T-helper 2 cell treated with Interferon-gamma antibody and Interleukin-4, amounts not matched to agents 5 μg/mL and 100 μg/mL, for 36 hours (primary cell): ENCODE results near the gene FH.

Experiments
- DNase-seq: peaks from one replicate; pipeline ENCODE4 v3.0.0; 2021; ENCODE audit warnings: low spot score
- H3K27ac Mint-ChIP-seq: one replicate; pipeline ENCODE4 v1.8.0; 2021; ENCODE audit warnings: mild to moderate bottlenecking, mixed read lengths
- H3K27me3 Mint-ChIP-seq: one replicate; pipeline ENCODE4 v1.8.0; 2021; ENCODE audit warnings: low read depth, mixed read lengths
- H3K36me3 Mint-ChIP-seq: one replicate; pipeline ENCODE4 v1.8.0; 2021; ENCODE audit warnings: low read depth, mixed read lengths
- H3K4me1 Mint-ChIP-seq: one replicate; pipeline ENCODE4 v1.8.0; 2021; ENCODE audit warnings: low read depth, mixed read lengths
- H3K4me3 Mint-ChIP-seq: one replicate; pipeline ENCODE4 v1.8.0; 2022; ENCODE audit warnings: mild to moderate bottlenecking, moderate library complexity, mixed read lengths
- H3K9me3 Mint-ChIP-seq: one replicate; pipeline ENCODE4 v1.8.0; 2021; ENCODE audit warnings: mixed read lengths

FH gene

DNA sequence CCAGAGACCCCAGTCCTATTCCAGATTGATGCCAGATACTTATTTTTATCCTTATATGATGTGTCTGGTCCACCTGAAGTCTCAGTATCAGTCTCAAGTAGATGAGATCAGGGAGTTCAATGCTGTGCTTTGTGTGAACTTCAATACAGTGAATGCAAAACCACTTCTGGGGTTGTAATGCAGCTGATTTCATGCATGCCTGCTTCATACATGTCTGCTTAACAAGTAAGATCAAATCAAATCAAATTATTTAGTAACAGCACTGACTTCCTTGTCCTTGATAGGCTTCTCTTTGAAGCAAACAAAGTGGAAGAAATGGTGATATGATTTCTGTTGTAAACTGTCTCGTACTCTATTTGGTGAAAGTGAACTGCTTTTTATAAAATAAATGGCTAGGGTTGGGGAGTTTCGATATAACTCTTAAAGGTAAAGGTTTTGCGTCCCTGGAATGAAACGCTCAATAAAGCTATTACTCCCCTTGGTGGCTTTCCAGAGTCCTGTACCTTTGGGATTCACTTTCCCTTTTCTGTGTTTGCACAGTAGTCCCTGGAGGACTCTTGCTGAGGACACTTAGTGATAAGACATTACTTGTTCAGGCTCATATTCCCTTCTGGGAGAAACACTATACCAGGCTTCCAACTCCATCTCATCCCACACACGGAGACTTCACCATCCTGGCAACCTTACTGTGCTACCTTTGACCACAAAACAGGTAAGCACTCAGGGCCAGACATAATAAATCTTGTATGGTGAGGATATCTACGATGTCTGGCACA, 59.3 kb downstream of the FH start:
- Mint-ChIP-seq H3K27me3 (no peaks in the 10 kb centered on the region), H3K4me3 (no peak overlapping the region), H3K27ac (no peak overlapping the region), H3K4me1 (no peaks in the 10 kb centered on the region), H3K36me3 (no peaks in the 10 kb centered on the region), H3K9me3 (no peaks in the 10 kb centered on the region)
- DNase-seq, result no peak

DNA sequence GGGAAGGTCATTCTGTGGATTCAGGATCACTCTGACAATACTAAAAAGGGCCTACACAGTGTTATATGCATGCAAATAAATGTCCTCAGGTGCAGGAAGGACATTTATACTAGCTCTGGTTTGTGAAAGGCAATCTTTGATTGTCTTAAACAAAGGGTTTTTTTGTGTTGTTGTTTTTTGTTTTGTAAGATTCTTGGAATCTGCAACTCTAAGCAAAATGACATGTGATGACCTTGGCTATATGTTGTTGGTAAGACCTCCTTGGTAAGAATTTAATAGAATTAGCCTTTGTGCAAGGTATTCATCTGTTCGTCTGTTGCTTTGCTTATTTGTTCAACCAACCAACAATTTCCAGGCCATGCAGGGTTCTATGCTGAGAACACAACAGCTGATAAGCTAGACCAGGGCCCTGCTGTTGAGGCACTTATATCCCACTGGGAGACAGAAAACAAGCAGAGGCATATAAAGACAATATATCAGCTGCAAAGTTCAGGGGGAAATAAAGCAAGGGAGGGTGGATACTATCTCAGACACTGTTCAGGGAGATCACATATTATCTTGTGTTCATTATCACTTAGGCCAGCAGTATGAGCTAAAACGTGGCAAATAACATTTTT, 60.3 kb downstream of the FH start:
- Mint-ChIP-seq H3K27me3 (no peaks in the 10 kb centered on the region), H3K4me3 (no peak overlapping the region), H3K36me3 (no peaks in the 10 kb centered on the region), H3K27ac (no peak overlapping the region), H3K9me3 (no peaks in the 10 kb centered on the region), H3K4me1 (no peaks in the 10 kb centered on the region)
- DNase-seq, result no peak

DNA sequence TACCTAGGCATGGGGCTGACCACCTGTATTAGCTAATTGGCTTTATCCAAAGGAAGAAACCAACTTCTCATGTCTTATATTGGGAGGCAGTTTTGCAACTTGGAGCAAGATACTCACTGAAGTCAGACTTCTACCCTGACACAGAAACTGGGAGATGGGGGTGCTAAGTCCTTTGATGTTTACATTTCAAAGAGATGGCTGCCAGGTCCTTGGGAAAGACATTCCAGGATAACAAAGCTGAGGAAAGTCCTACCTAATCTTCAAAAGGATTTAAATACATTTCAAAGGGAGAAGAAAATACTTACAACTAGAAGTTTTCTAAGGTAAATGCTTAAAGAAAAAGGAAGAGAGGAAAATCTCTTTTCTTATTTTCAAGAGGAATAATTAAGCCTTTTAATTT, 62.1 kb downstream of the FH start:
- Mint-ChIP-seq H3K9me3 (no peaks in the 10 kb centered on the region), H3K4me3 (no peak overlapping the region), H3K4me1 (no peaks in the 10 kb centered on the region), H3K27me3 (no peaks in the 10 kb centered on the region), H3K36me3 (no peaks in the 10 kb centered on the region), H3K27ac (no peak overlapping the region)
- DNase-seq, result no peak

DNA sequence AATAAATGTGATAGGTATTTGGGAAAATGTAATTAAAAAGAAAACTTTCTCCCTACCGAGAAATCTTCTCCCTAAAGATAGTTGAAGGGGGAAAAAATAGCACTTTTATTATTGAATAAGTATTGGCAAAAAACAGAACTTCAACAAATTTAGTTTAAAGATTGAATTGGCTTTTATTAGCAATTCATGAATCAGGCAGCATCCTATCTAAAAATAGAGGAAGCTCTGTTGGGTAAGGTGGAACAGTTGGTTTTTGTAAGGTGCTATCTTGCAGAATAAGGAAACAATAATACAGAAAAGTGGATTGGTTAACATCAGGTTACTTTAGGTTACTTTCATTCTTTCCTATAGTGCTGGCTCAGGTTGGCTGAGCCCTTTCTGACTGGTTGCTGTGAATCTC, 62.8 kb downstream of the FH start:
- no peak overlapping the region for H3K4me3 Mint-ChIP-seq
- H3K9me3 Mint-ChIP-seq, result no peaks in the 10 kb centered on the region
- H3K27me3 Mint-ChIP-seq, result no peaks in the 10 kb centered on the region
- no peak overlapping the region for H3K27ac Mint-ChIP-seq
- no peaks in the 10 kb centered on the region for H3K4me1 Mint-ChIP-seq
- no peak for DNase-seq
- H3K36me3 Mint-ChIP-seq, result no peaks in the 10 kb centered on the region

DNA sequence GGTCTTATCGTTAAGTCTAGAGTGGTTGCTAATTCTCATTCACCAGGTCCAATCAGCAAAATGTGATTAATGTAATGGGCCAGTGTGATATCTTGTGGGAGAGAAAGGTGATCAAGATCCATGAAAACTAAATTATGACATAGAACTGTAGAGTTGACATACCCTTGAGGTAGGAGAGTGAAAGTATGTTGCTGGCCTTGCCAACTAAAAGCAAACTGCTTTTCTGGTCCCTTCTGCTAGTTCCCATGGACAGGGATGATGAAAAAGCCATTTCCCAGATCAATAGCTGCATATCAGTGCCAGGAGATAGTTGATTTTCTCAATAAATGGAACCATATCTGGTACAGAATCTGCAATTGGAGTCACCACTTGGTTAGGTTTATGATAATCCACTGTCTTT, 65.8 kb downstream of the FH start:
- no peaks in the 10 kb centered on the region for H3K36me3 Mint-ChIP-seq
- H3K27ac Mint-ChIP-seq, result no peak overlapping the region
- H3K4me1 Mint-ChIP-seq, result no peaks in the 10 kb centered on the region
- no peak for DNase-seq
- no peaks in the 10 kb centered on the region for H3K9me3 Mint-ChIP-seq
- no peak overlapping the region for H3K4me3 Mint-ChIP-seq
- no peaks in the 10 kb centered on the region for H3K27me3 Mint-ChIP-seq

DNA sequence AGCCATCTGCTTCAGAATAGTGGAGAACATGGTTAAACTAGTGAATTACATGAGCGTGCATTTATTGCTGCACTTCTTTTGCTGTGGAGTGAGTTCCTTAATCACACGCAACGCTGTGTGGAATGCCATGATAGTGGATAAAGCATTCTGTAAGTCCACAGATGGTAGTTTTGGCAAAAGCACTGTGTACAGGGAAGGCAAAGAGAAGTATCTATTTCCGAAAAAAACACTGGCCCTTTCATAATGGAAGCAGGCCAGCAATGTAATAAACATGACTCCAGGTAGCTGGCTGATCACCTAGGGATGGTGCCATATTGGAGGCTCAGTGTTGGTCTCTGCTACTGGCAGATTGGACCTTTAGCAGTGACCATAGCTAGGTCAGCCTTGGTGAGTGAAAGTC, 67.6 kb downstream of the FH start:
- DNase-seq, result no peak
- Mint-ChIP-seq H3K4me1 (no peaks in the 10 kb centered on the region), H3K36me3 (no peaks in the 10 kb centered on the region), H3K27me3 (no peaks in the 10 kb centered on the region), H3K27ac (no peak overlapping the region), H3K4me3 (no peak overlapping the region), H3K9me3 (no peaks in the 10 kb centered on the region)
